ENCODE data around the gene ANKRD7. TPM values are rescaled to one million over a fixed set of nuclear protein-coding genes. Genes with fewer than 3 reads are reported as not detected.

ANKRD7 gene
- total and polyA plus RNA-seq, 2 donors (not counting 3 experiments of a cell fraction or from before 2014, with no cell fraction given) = 0.82 TPM; not detected in 1

- CTCF ChIA-PET = no interaction called here
- Histone ChIP-seq H3K4me1 (ENCODE audit: control insufficient read depth, extremely low read depth, insufficient read depth, low read length) (peaks cover 18% of the 10 kb centered on the region), H3K4me3 (replicated peaks in 1 of 3; ENCODE audit: insufficient read depth in 1 of 3, low read depth in 1 of 3, low read length in 3 of 3) (peak within 1 kb of the TSS; percentile 69 to 97 (median 89)), H3K36me3 (ENCODE audit: control insufficient read depth in 2 of 2, extremely low read depth in 1 of 2, insufficient read depth in 2 of 2, low read length in 2 of 2) (peaks cover 0 to 7% of the 10 kb centered on the region in 2 experiments), H4K20me1 (replicated peaks; ENCODE audit: control insufficient read depth, extremely low read depth, insufficient read depth, low read length) (no peaks in the 10 kb centered on the region), H3K79me2 (ENCODE audit: control insufficient read depth, insufficient read depth, low read length) (peaks cover 27% of the 10 kb centered on the region), H3K4me2 (ENCODE audit: insufficient read depth, low read length) (peak within 1 kb of the TSS; percentile 99), H2AFZ (ENCODE audit: low read depth, low read length) (peak within 1 kb of the TSS; percentile 77), H3K27me3 (ENCODE audit: control insufficient read depth in 2 of 2, insufficient read depth in 2 of 2, low read length in 2 of 2) (no peaks in the 10 kb centered on the region), H3K9ac (replicated peaks; ENCODE audit: extremely low read depth, insufficient read depth, low read length) (peak within 1 kb of the TSS; percentile 98), H3K9me1 (replicated peaks; ENCODE audit: control insufficient read depth, extremely low read depth, insufficient read depth, low read length) (peaks cover 3% of the 10 kb centered on the region), H3K27ac (ENCODE audit: insufficient read depth, low read depth, low read length) (peak within 1 kb of the TSS; percentile 88), H3K9me3 (replicated peaks; ENCODE audit: control insufficient read depth, insufficient read depth, low read length) (no peaks in the 10 kb centered on the region)
- intact Hi-C loops (cut with micrococcal nuclease) (loop anchor here (1.0 to 5.0 kb wide), 3 partner anchors 30 to 582 kb away; no protein-coding TSS in a partner anchor), dilution Hi-C loops (cut with MboI; ENCODE audit: extremely low pct_ligation_motif_present, low sequenced_read_pairs) (no loop called here)
- TF ChIP-seq MYC (IDR thresholded peaks at IDR 0.05; ENCODE audit: low read depth, low read length) = no peak
- TF ChIP-seq POLR2AphosphoS5 (IDR thresholded peaks at IDR 0.05; ENCODE audit: insufficient read depth, low read depth, low read length) = peak; percentile 61
- TF ChIP-seq POLR2A (IDR thresholded peaks at IDR 0.05; ENCODE audit: low read depth, low read length) = peak; percentile 78
- TF ChIP-seq JUN (IDR thresholded peaks at IDR 0.05; ENCODE audit: borderline replicate concordance, insufficient read depth, insufficient read length, low read depth) = no peak
- DNase-seq (ENCODE audit: low read depth, low spot score) = peak; percentile 100
- BruUV-seq (replicated peaks) = TSS peak; percentile 51
- FAIRE-seq = peak; percentile 88
- POLR2A ChIA-PET = no interaction called here
Observed at GRCh38 chr7:118183786-118184564, 40.5 kb upstream of the ANKRD7 start, which contains the start of gene LSM8. LSM8 (plus strand) TSS chr7:118184164; CDS start chr7:118184224, 60 bp downstream.

- peak overlapping the region; percentile 69 to 97 (median 89) for H3K4me3 ChIP-seq (replicated peaks in 1 of 3; ENCODE audit: insufficient read depth in 1 of 3, low read depth in 1 of 3, low read length in 3 of 3)
- peaks cover 27% of the 10 kb centered on the region for H3K79me2 ChIP-seq (ENCODE audit: control insufficient read depth, insufficient read depth, low read length)
- no peak for TF ChIP-seq POLR2AphosphoS5 (IDR thresholded peaks at IDR 0.05; ENCODE audit: insufficient read depth, low read depth, low read length)
- no peak for TF ChIP-seq CTCF (IDR thresholded peaks at IDR 0.05; ENCODE audit: extremely low read depth in 1 of 2, insufficient read depth in 1 of 2, low read depth in 1 of 2, low read length in 2 of 2)
- no peak for TF ChIP-seq GATA2 (IDR thresholded peaks at IDR 0.05; ENCODE audit: insufficient read depth, insufficient read length, low read depth, low read length)
- TF ChIP-seq FOS (IDR thresholded peaks at IDR 0.05; ENCODE audit: borderline replicate concordance, insufficient read depth, low read length) = no peak
- no peak for TF ChIP-seq EZH2 (IDR thresholded peaks at IDR 0.05; ENCODE audit: borderline replicate concordance, low read depth, low read length, severe bottlenecking)
- no peak for TF ChIP-seq MYC (IDR thresholded peaks at IDR 0.05; ENCODE audit: low read depth, low read length)
- no peak for TF ChIP-seq MAX (IDR thresholded peaks at IDR 0.05; ENCODE audit: insufficient read depth, insufficient read length)
- TF ChIP-seq JUN (IDR thresholded peaks at IDR 0.05; ENCODE audit: borderline replicate concordance, insufficient read depth, insufficient read length, low read depth) = no peak
- TF ChIP-seq POLR2A (IDR thresholded peaks at IDR 0.05; ENCODE audit: low read depth, low read length) = no peak
- H3K27me3 ChIP-seq (ENCODE audit: control insufficient read depth in 2 of 2, insufficient read depth in 2 of 2, low read length in 2 of 2) = no peaks in the 10 kb centered on the region
- BruUV-seq (replicated peaks) = no TSS peak
- H3K9me3 ChIP-seq (replicated peaks; ENCODE audit: control insufficient read depth, insufficient read depth, low read length) = no peaks in the 10 kb centered on the region
- peaks cover 0 to 7% of the 10 kb centered on the region in 2 experiments for H3K36me3 ChIP-seq (ENCODE audit: control insufficient read depth in 2 of 2, extremely low read depth in 1 of 2, insufficient read depth in 2 of 2, low read length in 2 of 2)
- no peak for DNase-seq (ENCODE audit: low read depth, low spot score)
- peaks cover 3% of the 10 kb centered on the region for H3K9me1 ChIP-seq (replicated peaks; ENCODE audit: control insufficient read depth, extremely low read depth, insufficient read depth, low read length)
- peak overlapping the region; percentile 88 for H3K27ac ChIP-seq (ENCODE audit: insufficient read depth, low read depth, low read length)
- no peak for FAIRE-seq
- dilution Hi-C loops (cut with MboI; ENCODE audit: extremely low pct_ligation_motif_present, low sequenced_read_pairs) = no loop called here
- peak overlapping the region; percentile 99 for H3K4me2 ChIP-seq (ENCODE audit: insufficient read depth, low read length)
- H3K4me1 ChIP-seq (ENCODE audit: control insufficient read depth, extremely low read depth, insufficient read depth, low read length) = peaks cover 18% of the 10 kb centered on the region
- CTCF ChIA-PET = interaction anchor here (1.7 kb wide), 1 partner anchor 11 kb away, joined by 8 read pairs; no protein-coding TSS in a partner anchor
- intact Hi-C loops (cut with micrococcal nuclease) = loop anchor here (1.0 to 5.0 kb wide), 3 partner anchors 30 to 582 kb away; no protein-coding TSS in a partner anchor
- peak overlapping the region; percentile 98 for H3K9ac ChIP-seq (replicated peaks; ENCODE audit: extremely low read depth, insufficient read depth, low read length)
- H2AFZ ChIP-seq (ENCODE audit: low read depth, low read length) = peak overlapping the region; percentile 75
- POLR2A ChIA-PET = no interaction called here
- H4K20me1 ChIP-seq (replicated peaks; ENCODE audit: control insufficient read depth, extremely low read depth, insufficient read depth, low read length) = no peaks in the 10 kb centered on the region
Observed at GRCh38 chr7:118184565-118184940, 40.0 kb upstream of the ANKRD7 start.

Data from endothelial cell of umbilical vein (primary cell).